Urinary bladder (tissue), 2 donors: ENCODE results near the gene HAUS5. TPM values are rescaled to one million over a fixed set of nuclear protein-coding genes. Genes with fewer than 3 reads are reported as not detected.

Experiments used
- polyA plus RNA-seq: library from polyadenylated mRNA; stranded (reverse); fragments of 200-250 nt; gene quantifications from one replicate; pipeline ENCODE4 v1.2.3, GENCODE V29; 2013
- total RNA-seq: library from RNA; depleted of rRNA; stranded (reverse); fragments of >200 nt; gene quantifications from one replicate; pipeline ENCODE4 v1.2.3, GENCODE V29; 2014
- donor health status: healthy.

Gene HAUS5
- total and polyA plus RNA-seq, 2 donors = 6.3 to 8.8 TPM

Other genes with a start within 250 kb of the HAUS5 start
- gene GPR42, start 241.7 kb upstream of the HAUS5 start, total RNA-seq = not detected
- 0.14 TPM for gene GPR42, start 241.7 kb upstream of the HAUS5 start, polyA plus RNA-seq
- 0.69 TPM for gene FFAR2, start 164.5 kb upstream of the HAUS5 start, total RNA-seq
- 0.05 TPM for gene FFAR2, start 164.5 kb upstream of the HAUS5 start, polyA plus RNA-seq
- gene KRTDAP, start 122.3 kb upstream of the HAUS5 start, total RNA-seq = not detected
- gene KRTDAP, start 122.3 kb upstream of the HAUS5 start, polyA plus RNA-seq = not detected
- gene DMKN, start 99.1 kb upstream of the HAUS5 start, total RNA-seq = 10.7 TPM
- gene DMKN, start 99.1 kb upstream of the HAUS5 start, polyA plus RNA-seq = 17.5 TPM
- gene SBSN, start 84.4 kb upstream of the HAUS5 start, total RNA-seq = not detected
- gene SBSN, start 84.4 kb upstream of the HAUS5 start, polyA plus RNA-seq = 0.15 TPM
- gene GAPDHS, start 79.3 kb upstream of the HAUS5 start, total RNA-seq = not detected
- gene GAPDHS, start 79.3 kb upstream of the HAUS5 start, polyA plus RNA-seq = not detected
- 57.0 TPM for gene TMEM147, start 67.1 kb upstream of the HAUS5 start, total RNA-seq
- 141 TPM for gene TMEM147, start 67.1 kb upstream of the HAUS5 start, polyA plus RNA-seq
- not detected for gene ATP4A, start 49.1 kb upstream of the HAUS5 start, total RNA-seq
- not detected for gene ATP4A, start 49.1 kb upstream of the HAUS5 start, polyA plus RNA-seq
- not detected for gene PMIS2, start 26.6 kb upstream of the HAUS5 start, total RNA-seq
- gene PMIS2, start 26.6 kb upstream of the HAUS5 start, polyA plus RNA-seq = not detected
- 14.8 TPM for gene RBM42, start 16.3 kb downstream of the HAUS5 start, total RNA-seq
- 89.5 TPM for gene RBM42, start 16.3 kb downstream of the HAUS5 start, polyA plus RNA-seq
- 0.32 TPM for gene ETV2, start 29.0 kb downstream of the HAUS5 start, total RNA-seq
- gene ETV2, start 29.0 kb downstream of the HAUS5 start, polyA plus RNA-seq = 1.7 TPM
- gene COX6B1, start 35.6 kb downstream of the HAUS5 start, total RNA-seq = 192 TPM
- 592 TPM for gene COX6B1, start 35.6 kb downstream of the HAUS5 start, polyA plus RNA-seq
- gene UPK1A, start 53.8 kb downstream of the HAUS5 start, total RNA-seq = 89.8 TPM
- gene UPK1A, start 53.8 kb downstream of the HAUS5 start, polyA plus RNA-seq = 81.8 TPM
- not detected for gene ZBTB32, start 91.8 kb downstream of the HAUS5 start, total RNA-seq
- gene ZBTB32, start 91.8 kb downstream of the HAUS5 start, polyA plus RNA-seq = 0.09 TPM
- 7.1 TPM for gene KMT2B, start 105.3 kb downstream of the HAUS5 start, total RNA-seq
- 25.9 TPM for gene KMT2B, start 105.3 kb downstream of the HAUS5 start, polyA plus RNA-seq
- 0.53 TPM for gene IGFLR1, start 129.7 kb downstream of the HAUS5 start, total RNA-seq
- gene IGFLR1, start 129.7 kb downstream of the HAUS5 start, polyA plus RNA-seq = 21.2 TPM
- gene U2AF1L4, start 132.7 kb downstream of the HAUS5 start, total RNA-seq = 9.6 TPM
- gene U2AF1L4, start 132.7 kb downstream of the HAUS5 start, polyA plus RNA-seq = 25.3 TPM
- gene PSENEN, start 132.9 kb downstream of the HAUS5 start, total RNA-seq = 13.7 TPM
- gene PSENEN, start 132.9 kb downstream of the HAUS5 start, polyA plus RNA-seq = 49.2 TPM
- gene LIN37, start 135.8 kb downstream of the HAUS5 start, total RNA-seq = 5.4 TPM
- 18.8 TPM for gene LIN37, start 135.8 kb downstream of the HAUS5 start, polyA plus RNA-seq
- gene HSPB6, start 144.3 kb downstream of the HAUS5 start, total RNA-seq = 25.4 TPM
- 657 TPM for gene HSPB6, start 144.3 kb downstream of the HAUS5 start, polyA plus RNA-seq
- gene PROSER3, start 145.4 kb downstream of the HAUS5 start, total RNA-seq = 6.8 TPM
- 12.2 TPM for gene PROSER3, start 145.4 kb downstream of the HAUS5 start, polyA plus RNA-seq
- 17.4 TPM for gene ARHGAP33, start 162.8 kb downstream of the HAUS5 start, total RNA-seq
- gene ARHGAP33, start 162.8 kb downstream of the HAUS5 start, polyA plus RNA-seq = 10.2 TPM
- gene PRODH2, start 200.1 kb downstream of the HAUS5 start, total RNA-seq = not detected
- 0.18 TPM for gene PRODH2, start 200.1 kb downstream of the HAUS5 start, polyA plus RNA-seq
- 0.05 TPM for gene NPHS1, start 239.8 kb downstream of the HAUS5 start, total RNA-seq
- gene NPHS1, start 239.8 kb downstream of the HAUS5 start, polyA plus RNA-seq = not detected
- not detected for gene KIRREL2, start 244.2 kb downstream of the HAUS5 start, total RNA-seq
- not detected for gene KIRREL2, start 244.2 kb downstream of the HAUS5 start, polyA plus RNA-seq